H1 (cell line): ENCODE data around the gene KCTD4.

Experiments used
- ATF2 ChIP-seq: IDR thresholded peaks from 2 replicates; pipeline ENCODE4 v1.6.1; 2012; ENCODE audit warnings: low read length, inconsistent platforms
- CTBP2 ChIP-seq: IDR thresholded peaks from 2 replicates; pipeline ENCODE4 v1.7.0; 2011; ENCODE audit warnings: borderline replicate concordance, mild to moderate bottlenecking, moderate library complexity, mixed read lengths, low read length; ENCODE audit not compliant: insufficient read depth, insufficient read length
- EZH2 ChIP-seq: fragments of 200-600 bp; sonication (generic); IDR thresholded peaks from 2 replicates; pipeline ENCODE4 v1.7.1; 2012; ENCODE audit warnings: low read depth, mild to moderate bottlenecking, moderate library complexity, low read length, inconsistent platforms; ENCODE audit not compliant: severe bottlenecking

- TF ChIP-seq CTBP2 (no peak), EZH2 (no peak), ATF2 (no peak)
These were observed 1.1 kb downstream of the KCTD4 start for GRCh38 chr13:45199711-45200110.
